PFSK-1 (cell line): ENCODE measurements around the gene RPS6KA2.

Source experiments
- FOXP2 ChIP-seq: optimal IDR thresholded peaks from 2 replicates; pipeline ENCODE3; 2011; ENCODE audit warnings: borderline replicate concordance, control low read depth, inconsistent platforms; ENCODE audit not compliant: insufficient read depth; ENCODE audit errors: extremely low read length, extremely low read depth
- POLR2AphosphoS5 ChIP-seq: IDR thresholded peaks from 2 replicates; pipeline ENCODE4 v1.6.1; 2012; ENCODE audit warnings: low read depth, mild to moderate bottlenecking, control low read depth, low read length, moderate library complexity
- SIN3A ChIP-seq: IDR thresholded peaks from 2 replicates; pipeline ENCODE4 v1.6.1; 2012; ENCODE audit warnings: mild to moderate bottlenecking, low read length, moderate library complexity, borderline replicate concordance; ENCODE audit not compliant: insufficient read depth
- TAF1 ChIP-seq: IDR thresholded peaks from 2 replicates; pipeline ENCODE4 v1.6.1; 2012; ENCODE audit warnings: low read length, control low read depth, borderline replicate concordance; ENCODE audit not compliant: insufficient read depth
- TF ChIP-seq, protein P1 (sequence below), 2 experiments: IDR thresholded peaks; 2 replicates each; pipeline versions ENCODE4 v1.6.1 to v1.8.0; 2011 to 2012; ENCODE audit warnings: low read depth in 2 of 2, low read length in 2 of 2, control low read depth in 1 of 2, inconsistent platforms in 1 of 2, mild to moderate bottlenecking in 1 of 2, moderate library complexity in 1 of 2; ENCODE audit not compliant: insufficient read depth in 1 of 2

GRCh38 chr6:166436195-166437139 is 190.6 kb downstream of the RPS6KA2 start:
- TF ChIP-seq TAF1 (no peak), POLR2AphosphoS5 (no peak), SIN3A (no peak), FOXP2 (no peak)
- TF ChIP-seq, protein P1, sequence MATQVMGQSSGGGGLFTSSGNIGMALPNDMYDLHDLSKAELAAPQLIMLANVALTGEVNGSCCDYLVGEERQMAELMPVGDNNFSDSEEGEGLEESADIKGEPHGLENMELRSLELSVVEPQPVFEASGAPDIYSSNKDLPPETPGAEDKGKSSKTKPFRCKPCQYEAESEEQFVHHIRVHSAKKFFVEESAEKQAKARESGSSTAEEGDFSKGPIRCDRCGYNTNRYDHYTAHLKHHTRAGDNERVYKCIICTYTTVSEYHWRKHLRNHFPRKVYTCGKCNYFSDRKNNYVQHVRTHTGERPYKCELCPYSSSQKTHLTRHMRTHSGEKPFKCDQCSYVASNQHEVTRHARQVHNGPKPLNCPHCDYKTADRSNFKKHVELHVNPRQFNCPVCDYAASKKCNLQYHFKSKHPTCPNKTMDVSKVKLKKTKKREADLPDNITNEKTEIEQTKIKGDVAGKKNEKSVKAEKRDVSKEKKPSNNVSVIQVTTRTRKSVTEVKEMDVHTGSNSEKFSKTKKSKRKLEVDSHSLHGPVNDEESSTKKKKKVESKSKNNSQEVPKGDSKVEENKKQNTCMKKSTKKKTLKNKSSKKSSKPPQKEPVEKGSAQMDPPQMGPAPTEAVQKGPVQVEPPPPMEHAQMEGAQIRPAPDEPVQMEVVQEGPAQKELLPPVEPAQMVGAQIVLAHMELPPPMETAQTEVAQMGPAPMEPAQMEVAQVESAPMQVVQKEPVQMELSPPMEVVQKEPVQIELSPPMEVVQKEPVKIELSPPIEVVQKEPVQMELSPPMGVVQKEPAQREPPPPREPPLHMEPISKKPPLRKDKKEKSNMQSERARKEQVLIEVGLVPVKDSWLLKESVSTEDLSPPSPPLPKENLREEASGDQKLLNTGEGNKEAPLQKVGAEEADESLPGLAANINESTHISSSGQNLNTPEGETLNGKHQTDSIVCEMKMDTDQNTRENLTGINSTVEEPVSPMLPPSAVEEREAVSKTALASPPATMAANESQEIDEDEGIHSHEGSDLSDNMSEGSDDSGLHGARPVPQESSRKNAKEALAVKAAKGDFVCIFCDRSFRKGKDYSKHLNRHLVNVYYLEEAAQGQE (IDR thresholded peaks at IDR 0.05; ENCODE audit: insufficient read depth in 1 of 2, low read depth in 2 of 2, low read length in 2 of 2): no peak
